Fibroblast of skin of back (primary cell): ENCODE measurements around the gene GLI2.
A peak's percentile ranks its signal among the peaks of the same experiment; 100 is the strongest.

Source experiments
- DNase-seq: peaks from one replicate; pipeline ENCODE4 v3.0.0-alpha.2; 2013

GLI2 gene

GRCh38 chr2:120715353-120715752 is 20.3 kb upstream of the GLI2 start:
- DNase-seq, result no peak

- DNase-seq, result peak; percentile 21
Measured at GRCh38 chr2:120715941-120716340, 19.7 kb upstream of the GLI2 start.

- no peak for DNase-seq
Measured at GRCh38 chr2:120716641-120717585, 18.8 kb upstream of the GLI2 start.

GRCh38 chr2:120719491-120719890 is 16.2 kb upstream of the GLI2 start:
- no peak for DNase-seq

- DNase-seq, result no peak
Measured at GRCh38 chr2:120720231-120720630, 15.4 kb upstream of the GLI2 start.

- DNase-seq, result peak; percentile 46
Measured at GRCh38 chr2:120720746-120721375, 14.8 kb upstream of the GLI2 start.

- no peak for DNase-seq
Measured at GRCh38 chr2:120722246-120722567, 13.5 kb upstream of the GLI2 start.

GRCh38 chr2:120722568-120723421 is 12.9 kb upstream of the GLI2 start:
- peak; percentile 97 for DNase-seq

- DNase-seq, result no peak
Measured at GRCh38 chr2:120726245-120726644, 9.4 kb upstream of the GLI2 start.

GRCh38 chr2:120729406-120730399 is 6.0 kb upstream of the GLI2 start:
- DNase-seq, result peak; percentile 88

GRCh38 chr2:120731175-120731574 is 4.5 kb upstream of the GLI2 start:
- DNase-seq, result no peak

GRCh38 chr2:120732506-120733237 is 3.0 kb upstream of the GLI2 start:
- DNase-seq, result no peak

GRCh38 chr2:120733238-120733932 is 2.3 kb upstream of the GLI2 start:
- no peak for DNase-seq

- DNase-seq, result no peak
Measured at GRCh38 chr2:120734930-120735651, 577 bp upstream of the GLI2 start.

GRCh38 chr2:120736202-120736623 is 545 bp downstream of the GLI2 start:
- no peak for DNase-seq

GRCh38 chr2:120736624-120737339 is 1.1 kb downstream of the GLI2 start:
- peak; percentile 99 for DNase-seq

- peak; percentile 76 for DNase-seq
Measured at GRCh38 chr2:120737340-120738101, 1.9 kb downstream of the GLI2 start.

GRCh38 chr2:120738117-120738516 is 2.4 kb downstream of the GLI2 start:
- peak; percentile 72 for DNase-seq
